Measurements from ENCODE around the gene ANHX. TPM values are rescaled to one million over a fixed set of nuclear protein-coding genes. Genes with fewer than 3 reads are reported as not detected.

ANHX gene
- total RNA-seq, 1 experiment from 2014 or later: not detected

- Mint-ChIP-seq H3K27ac (ENCODE audit: unreplicated experiment) (no peak overlapping the region), H3K9me3 (ENCODE audit: unreplicated experiment) (peaks cover 23% of the 10 kb centered on the region), H3K4me1 (ENCODE audit: low read depth, unreplicated experiment) (no peaks in the 10 kb centered on the region), H3K27me3 (ENCODE audit: insufficient read depth, unreplicated experiment) (no peaks in the 10 kb centered on the region), H3K36me3 (ENCODE audit: insufficient read depth, unreplicated experiment) (no peaks in the 10 kb centered on the region), H3K4me3 (ENCODE audit: unreplicated experiment) (no peak overlapping the region)
- no peaks in the 10 kb centered on the region; the same call in 1 of the 2 replicates for H3K9me3 ChIP-seq
- no TSS peak for BruUV-seq (replicated peaks)
- intact Hi-C loops (cut with micrococcal nuclease; ENCODE audit: unreplicated experiment): no loop called here
- no peaks in the 10 kb centered on the region for H3K4me1 ChIP-seq
- ChIA-PET POLR2A (no interaction called here), CTCF (no interaction called here)
- TF ChIP-seq CTCF (IDR thresholded peaks at IDR 0.05; ENCODE audit: insufficient read depth in 1 of 2, low read depth in 1 of 2, low read length in 1 of 2, severe bottlenecking in 1 of 2, unreplicated experiment in 1 of 2): no peak
- H3K36me3 ChIP-seq (ENCODE audit: control insufficient read depth, insufficient read depth, low read length): no peaks in the 10 kb centered on the region
- H3K27me3 ChIP-seq (replicated peaks; ENCODE audit: control insufficient read depth, insufficient read depth, low read length): no peaks in the 10 kb centered on the region
- no peak overlapping the region for H3K4me3 ChIP-seq (ENCODE audit: low read depth, low read length)
- no peak for DNase-seq
Observed at GRCh38 chr12:133236144-133236543, 467 bp upstream of the ANHX start.

GRCh38 chr12:133234971-133235370 is 706 bp downstream of the ANHX start:
- H3K27ac Mint-ChIP-seq (ENCODE audit: unreplicated experiment): no peak overlapping the region
- H3K4me3 Mint-ChIP-seq (ENCODE audit: unreplicated experiment): no peak overlapping the region
- ChIA-PET POLR2A (no interaction called here), CTCF (no interaction called here)
- no peak for TF ChIP-seq CTCF (IDR thresholded peaks at IDR 0.05; ENCODE audit: insufficient read depth in 1 of 2, low read depth in 1 of 2, low read length in 1 of 2, severe bottlenecking in 1 of 2, unreplicated experiment in 1 of 2)
- Histone ChIP-seq H3K4me3 (ENCODE audit: low read depth, low read length) (no peak overlapping the region), H3K27me3 (replicated peaks; ENCODE audit: control insufficient read depth, insufficient read depth, low read length) (no peaks in the 10 kb centered on the region), H3K9me3 (no peaks in the 10 kb centered on the region; the same call in 1 of the 2 replicates), H3K4me1 (no peaks in the 10 kb centered on the region), H3K36me3 (ENCODE audit: control insufficient read depth, insufficient read depth, low read length) (no peaks in the 10 kb centered on the region)
- intact Hi-C loops (cut with micrococcal nuclease; ENCODE audit: unreplicated experiment): no loop called here
- no TSS peak for BruUV-seq (replicated peaks)
- no peaks in the 10 kb centered on the region for H3K36me3 Mint-ChIP-seq (ENCODE audit: insufficient read depth, unreplicated experiment)
- peaks cover 27% of the 10 kb centered on the region for H3K9me3 Mint-ChIP-seq (ENCODE audit: unreplicated experiment)
- no peaks in the 10 kb centered on the region for H3K4me1 Mint-ChIP-seq (ENCODE audit: low read depth, unreplicated experiment)
- no peak for DNase-seq
- H3K27me3 Mint-ChIP-seq (ENCODE audit: insufficient read depth, unreplicated experiment): no peaks in the 10 kb centered on the region

GRCh38 chr12:133233993-133234564 is 1.6 kb downstream of the ANHX start:
- POLR2A ChIA-PET: no interaction called here
- peaks cover 5% of the 10 kb centered on the region for H3K36me3 Mint-ChIP-seq (ENCODE audit: insufficient read depth, unreplicated experiment)
- no peaks in the 10 kb centered on the region for H3K27me3 Mint-ChIP-seq (ENCODE audit: insufficient read depth, unreplicated experiment)

More at GRCh38 chr12:133233993-133234564, 1.6 kb downstream of the ANHX start:
- Mint-ChIP-seq H3K4me1 (ENCODE audit: low read depth, unreplicated experiment) (no peaks in the 10 kb centered on the region), H3K27ac (ENCODE audit: unreplicated experiment) (no peak overlapping the region), H3K9me3 (ENCODE audit: unreplicated experiment) (peaks cover 36% of the 10 kb centered on the region), H3K4me3 (ENCODE audit: unreplicated experiment) (no peak overlapping the region)
- Histone ChIP-seq H3K36me3 (ENCODE audit: control insufficient read depth, insufficient read depth, low read length) (no peaks in the 10 kb centered on the region), H3K4me3 (ENCODE audit: low read depth, low read length) (no peak overlapping the region), H3K4me1 (no peaks in the 10 kb centered on the region), H3K27me3 (replicated peaks; ENCODE audit: control insufficient read depth, insufficient read depth, low read length) (no peaks in the 10 kb centered on the region), H3K9me3 (no peaks in the 10 kb centered on the region; the same call in 1 of the 2 replicates)
- no TSS peak for BruUV-seq (replicated peaks)
- intact Hi-C loops (cut with micrococcal nuclease; ENCODE audit: unreplicated experiment): no loop called here
- CTCF ChIA-PET: no interaction called here
- no peak for DNase-seq
- TF ChIP-seq CTCF (IDR thresholded peaks at IDR 0.05; ENCODE audit: insufficient read depth in 1 of 2, low read depth in 1 of 2, low read length in 1 of 2, severe bottlenecking in 1 of 2, unreplicated experiment in 1 of 2): no peak
